GM21737 (cell line): ENCODE data around the gene HACD4.
"Not testable (repeated sequence)": the region's sequence is repeated elsewhere in the genome, so short reads cannot be mapped to it uniquely, and the experiment has no call there.

ENCODE experiments used
- ATAC-seq: cut with Tn5 transposase; IDR thresholded peaks from one replicate; pipeline ENCODE4 v1.9.1; 2021; ENCODE audit warnings: mild to moderate bottlenecking, moderate library complexity; ENCODE audit not compliant: unreplicated experiment

The HACD4 gene

GRCh38 chr9:21016701-21017491, 14.5 kb downstream of the HACD4 start:
- ATAC-seq, result no peak

DNA sequence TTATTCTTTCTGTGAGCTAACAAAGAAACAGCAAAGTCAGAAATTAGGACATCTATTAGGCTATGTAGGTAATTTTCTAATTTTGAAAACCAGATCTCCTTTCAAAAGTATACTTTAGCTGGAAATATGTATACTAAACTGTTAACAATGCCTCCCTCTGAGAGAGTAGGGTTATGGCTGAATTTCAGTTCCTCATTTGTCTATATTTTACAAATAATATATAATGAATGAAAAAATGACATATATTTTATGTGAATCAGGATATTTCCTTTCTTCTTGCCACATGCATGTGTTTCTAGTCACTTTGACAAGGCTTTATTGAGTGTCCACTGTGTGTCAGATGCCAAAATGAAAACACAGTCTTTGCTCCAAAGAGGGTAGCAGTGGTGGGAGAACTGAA, 15.4 kb downstream of the HACD4 start:
- no peak for ATAC-seq

DNA sequence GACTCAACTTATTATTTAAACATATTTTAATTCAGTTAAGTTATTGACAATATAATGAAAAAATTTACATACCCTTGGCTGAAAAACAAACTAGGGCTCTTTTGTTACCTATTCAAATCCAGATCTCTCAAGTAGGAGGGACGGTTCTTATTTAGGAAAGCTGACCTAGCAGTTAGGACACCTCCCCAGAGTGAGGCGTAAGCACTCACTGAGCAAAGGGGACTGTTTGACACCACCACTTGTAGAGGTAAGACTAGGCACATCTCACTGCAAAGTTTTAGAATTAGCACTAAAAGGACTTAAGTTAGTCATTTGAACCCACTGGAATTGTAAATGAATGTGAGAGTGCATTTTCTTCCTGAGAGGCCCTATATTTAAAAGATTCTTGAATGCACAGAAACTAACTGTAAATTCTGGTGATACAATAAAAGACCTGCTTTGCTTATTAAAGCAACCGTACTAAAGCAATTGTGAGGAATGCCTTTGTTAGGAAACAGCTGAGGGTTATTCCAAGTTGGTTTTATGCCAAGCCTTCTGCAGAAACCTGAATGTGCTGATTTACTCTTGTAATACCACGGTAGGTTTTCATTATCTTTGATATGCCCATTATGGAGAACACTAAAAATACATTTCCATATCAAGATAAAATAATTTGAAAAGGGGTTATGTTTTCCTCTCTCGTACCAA, 16.2 kb downstream of the HACD4 start:
- no peak for ATAC-seq

GRCh38 chr9:21002040-21002439, 29.4 kb downstream of the HACD4 start:
- ATAC-seq, result no peak

- ATAC-seq, result no peak
These were observed 29.9 kb downstream of the HACD4 start for GRCh38 chr9:21001581-21001980.

DNA sequence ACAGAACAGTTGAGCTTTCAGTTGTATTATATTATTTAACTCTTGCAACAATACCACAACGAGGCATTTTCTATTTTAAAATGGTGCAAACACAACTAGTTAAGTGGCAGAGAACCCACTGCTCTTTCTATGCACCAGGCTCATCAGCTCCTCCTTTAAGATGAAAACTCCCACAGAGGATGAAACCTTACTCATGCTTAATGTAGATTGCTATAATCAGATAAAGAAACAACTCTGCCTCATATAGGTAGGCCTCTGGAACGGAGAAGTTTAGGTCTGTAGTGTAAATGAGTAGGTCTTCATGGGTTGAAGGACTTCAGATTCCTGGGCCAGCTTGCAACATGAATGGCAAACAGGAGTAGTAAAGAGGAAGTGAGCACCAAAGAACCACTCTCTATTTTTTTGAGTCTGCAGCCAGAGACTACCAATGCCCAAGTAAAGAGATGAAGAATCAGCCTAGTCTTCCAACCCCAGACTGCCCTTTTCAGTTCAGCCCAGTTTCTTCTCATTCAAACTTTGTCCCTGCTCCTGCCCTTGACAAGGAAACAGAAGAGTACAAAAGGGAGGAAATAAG, 33.9 kb downstream of the HACD4 start:
- ATAC-seq, result peak; percentile 76

GRCh38 chr9:20996809-20997208, 34.6 kb downstream of the HACD4 start:
- no peak for ATAC-seq

DNA sequence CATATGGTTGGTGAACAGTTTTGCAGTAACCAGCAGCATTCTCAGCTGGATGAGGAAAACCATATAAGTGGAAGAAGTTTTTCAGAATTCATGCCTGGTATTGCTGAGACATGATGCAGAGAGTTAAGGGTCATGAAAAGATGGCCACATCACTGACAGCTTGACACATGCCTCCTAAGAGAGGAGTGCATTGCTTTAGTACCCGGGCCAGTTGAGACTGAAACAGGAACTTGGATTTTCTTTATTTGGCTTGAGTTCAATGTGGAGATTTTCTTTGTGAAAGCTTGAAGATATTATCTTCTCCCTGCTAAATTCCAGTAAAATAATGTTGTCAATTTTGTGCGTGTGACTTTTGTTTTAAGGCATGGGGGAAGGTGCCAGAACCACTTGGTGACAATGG, 35.8 kb downstream of the HACD4 start:
- no peak for ATAC-seq

GRCh38 chr9:20994486-20994885, 37.0 kb downstream of the HACD4 start:
- ATAC-seq, result no peak

DNA sequence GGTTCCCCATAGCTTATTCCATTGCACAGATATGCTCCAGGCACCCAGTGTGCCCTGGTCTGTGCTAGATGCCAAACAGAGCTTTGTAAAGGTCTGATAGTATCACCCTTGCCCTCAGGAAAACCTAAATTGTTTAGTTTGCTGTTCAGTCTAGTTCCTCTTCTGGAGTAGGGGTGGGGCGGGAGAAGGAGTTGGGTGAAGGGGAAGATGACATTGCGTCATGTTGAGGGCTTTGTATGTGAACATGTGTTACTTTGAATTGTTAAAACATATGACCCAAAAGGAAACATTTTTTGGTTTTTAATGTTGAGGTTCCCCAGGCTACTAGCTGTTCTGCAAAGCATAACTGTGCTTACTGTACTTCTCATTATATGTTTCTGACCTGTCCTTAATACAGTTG, 40.6 kb downstream of the HACD4 start:
- ATAC-seq, result no peak

- no peak for ATAC-seq
These were observed 41.5 kb downstream of the HACD4 start for GRCh38 chr9:20989923-20990341.

- no peak for ATAC-seq
These were observed 42.6 kb downstream of the HACD4 start for GRCh38 chr9:20988671-20989315.

DNA sequence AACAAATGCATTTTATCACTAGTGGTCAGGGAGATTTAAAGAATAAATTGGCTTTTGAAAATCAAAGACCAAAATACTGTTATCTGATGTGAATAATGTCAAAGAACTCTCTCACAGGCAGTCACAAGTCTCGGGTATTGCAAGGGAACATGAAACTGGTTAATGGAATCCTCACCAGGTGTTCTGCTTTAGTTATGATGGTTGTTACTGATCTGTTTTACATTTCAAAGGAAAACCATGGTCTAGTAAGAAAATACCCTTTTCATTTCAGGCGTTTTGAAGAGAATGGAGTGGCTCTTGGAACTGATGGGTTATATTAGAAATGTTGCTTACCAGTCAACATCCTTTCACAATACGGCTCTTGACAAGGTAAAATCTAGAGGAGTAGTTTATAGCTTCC, 43.4 kb downstream of the HACD4 start:
- no peak for ATAC-seq

GRCh38 chr9:20987521-20987920, 43.9 kb downstream of the HACD4 start:
- ATAC-seq, result no peak

DNA sequence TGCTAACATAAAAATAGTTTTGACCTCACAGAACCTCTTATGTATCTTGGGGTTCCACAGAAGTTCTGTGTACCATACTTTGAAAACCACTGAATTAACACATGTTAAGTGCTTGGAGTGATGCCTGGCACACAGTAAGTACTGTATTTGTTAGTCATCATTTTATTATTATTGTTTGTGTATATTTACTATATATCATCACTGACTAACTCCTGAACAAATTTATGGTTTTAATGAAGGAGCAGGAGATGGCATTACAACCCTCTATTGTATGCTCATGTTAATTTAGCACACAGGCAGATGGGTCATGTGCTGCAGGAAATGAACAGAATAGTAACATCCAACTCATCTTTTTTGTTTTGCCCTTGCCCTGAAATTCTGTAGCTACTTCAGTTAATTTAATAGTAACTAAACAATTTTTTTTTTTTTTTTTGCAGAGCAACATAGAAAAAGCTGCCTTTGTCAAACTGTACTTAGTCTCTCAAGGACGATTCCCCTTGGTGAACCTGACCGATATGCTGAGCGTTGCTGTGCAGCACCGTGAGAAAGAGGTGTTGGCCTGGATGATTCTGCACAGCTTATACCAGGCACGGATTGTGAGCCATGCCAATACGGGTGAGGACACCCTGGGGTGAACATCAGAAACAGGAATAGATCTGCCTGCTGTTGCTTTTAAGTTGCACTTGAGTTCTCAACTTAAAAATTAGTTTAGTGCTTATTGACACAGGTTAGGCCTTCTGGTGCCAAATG, 45.4 kb downstream of the HACD4 start:
- ATAC-seq, result no peak

DNA sequence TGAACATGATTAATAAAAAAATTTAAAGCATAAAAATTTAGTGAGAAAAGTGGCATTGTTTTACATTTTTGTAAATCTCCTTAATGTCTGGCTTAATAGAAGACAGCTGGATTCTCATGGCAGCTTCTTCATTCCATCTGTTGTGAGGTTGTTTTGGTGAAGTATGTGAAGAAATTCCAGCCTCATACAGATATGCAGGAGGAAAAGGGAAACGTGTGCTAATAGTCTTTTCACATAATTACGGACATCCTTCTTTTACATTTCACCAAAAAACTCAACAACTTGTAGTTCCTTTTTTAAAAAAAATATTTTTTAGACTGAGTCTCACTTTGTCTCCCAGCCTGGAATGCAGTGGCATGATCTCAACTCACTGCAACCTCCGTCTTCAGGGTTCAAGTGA, 46.9 kb downstream of the HACD4 start:
- ATAC-seq, result no peak

DNA sequence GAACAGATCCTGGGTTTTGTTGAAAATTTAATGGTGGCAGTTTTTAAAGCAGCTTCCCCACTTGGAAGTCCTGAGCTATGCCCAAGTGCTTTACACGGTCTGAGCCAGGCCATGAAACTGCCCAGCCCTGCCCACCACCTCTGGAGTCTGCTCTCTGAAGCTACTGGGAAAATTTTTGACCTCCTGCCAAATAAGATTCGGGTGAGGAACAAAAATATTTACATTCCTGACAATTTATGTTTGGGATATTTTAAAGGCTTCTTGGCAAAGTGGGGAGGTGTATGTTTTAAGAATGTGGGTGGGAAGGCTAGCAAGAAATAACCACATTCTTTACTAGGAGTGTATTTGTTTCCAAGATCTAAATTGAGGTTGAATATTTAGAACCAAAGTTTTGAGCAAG, 50.0 kb downstream of the HACD4 start:
- ATAC-seq, result no peak

GRCh38 chr9:20980832-20981455, 50.5 kb downstream of the HACD4 start:
- ATAC-seq, result peak; percentile 70

DNA sequence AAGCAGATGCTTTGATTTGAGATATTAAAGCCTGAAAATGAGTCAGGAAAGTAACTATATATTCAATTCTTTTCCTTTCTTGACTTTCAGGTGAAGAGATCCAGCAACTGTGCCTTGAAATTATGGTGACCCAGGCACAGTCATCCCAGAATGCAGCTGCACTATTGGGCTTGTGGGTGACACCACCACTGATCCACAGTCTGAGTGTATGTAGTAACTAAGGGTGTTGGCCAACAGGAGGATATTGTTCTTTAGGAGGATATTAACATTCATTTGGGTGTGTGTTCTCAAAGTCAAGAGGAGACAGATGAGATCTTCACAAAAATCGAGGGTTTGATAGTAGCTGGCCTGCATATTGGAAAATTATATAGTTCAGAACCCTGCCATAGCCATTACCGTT, 53.2 kb downstream of the HACD4 start:
- no peak for ATAC-seq

GRCh38 chr9:20974191-20974938, 57.1 kb downstream of the HACD4 start:
- not testable (repeated sequence) for ATAC-seq
